Measurements from ENCODE around the gene TRMT61A. TPM values are rescaled to one million over a fixed set of nuclear protein-coding genes. Genes with fewer than 3 reads are reported as not detected.

The TRMT61A gene
- polyA plus RNA-seq, 3 donors = 2.7 to 7.1 (median 3.4) TPM

- peaks cover 0 to 5% of the 10 kb centered on the region in 2 donors for H3K27me3 ChIP-seq (ENCODE audit: control insufficient read depth in 2 of 2, insufficient read depth in 2 of 2, low read length in 2 of 2)
- H4K20me1 ChIP-seq (ENCODE audit: insufficient read depth, low read length) = peaks cover 18% of the 10 kb centered on the region
- H3K4me3 Mint-ChIP-seq = no peak overlapping the region
- no peaks in the 10 kb centered on the region for H3K79me2 ChIP-seq (ENCODE audit: insufficient read depth, low read length)
- H3K27ac Mint-ChIP-seq = no peak overlapping the region
- no peak overlapping the region for H3K4me2 ChIP-seq (replicated peaks; ENCODE audit: extremely low read depth, low read length, poor library complexity, severe bottlenecking)
- no peaks in the 10 kb centered on the region for H3K4me1 ChIP-seq (ENCODE audit: control insufficient read depth in 1 of 2, insufficient read depth in 2 of 2, low read length in 2 of 2)
- 89% methylated on average over 28 of the region's 33 CpGs for WGBS (ENCODE audit: insufficient coverage)
- no peak for DNase-seq
- H3K27me3 Mint-ChIP-seq (ENCODE audit: low read depth in 3 of 3) = peaks cover 6 to 41% (median 9%) of the 10 kb centered on the region in 3 donors
- H3K27ac ChIP-seq (ENCODE audit: low read depth in 1 of 2, low read length in 2 of 2) = no peak overlapping the region
- no peaks in the 10 kb centered on the region for H3K9me3 ChIP-seq (replicated peaks in 1 of 2; ENCODE audit: control insufficient read depth in 1 of 2, insufficient read depth in 1 of 2, low read length in 2 of 2)
- no peak overlapping the region for H2AFZ ChIP-seq (ENCODE audit: insufficient read depth, low read depth, low read length, poor library complexity, severe bottlenecking)
- no peak overlapping the region for H3K9ac ChIP-seq (ENCODE audit: insufficient read depth, low read length, poor library complexity, severe bottlenecking)
- no peaks in the 10 kb centered on the region for H3K4me1 Mint-ChIP-seq
- TF ChIP-seq CTCF (IDR thresholded peaks at IDR 0.05) = no peak
- no peaks in the 10 kb centered on the region for H3K36me3 ChIP-seq (replicated peaks in 1 of 2; ENCODE audit: control insufficient read depth in 1 of 2, insufficient read depth in 2 of 2, low read length in 2 of 2)
- H3K9me3 Mint-ChIP-seq = no peaks in the 10 kb centered on the region
- H3K36me3 Mint-ChIP-seq = peaks cover 0 to under 1% of the 10 kb centered on the region in 2 donors
- H3K4me3 ChIP-seq (replicated peaks in 1 of 3; ENCODE audit: low read depth in 2 of 3, low read length in 3 of 3) = no peak overlapping the region
- intact Hi-C loops (cut with micrococcal nuclease) = no loop called here
Observed at GRCh38 chr14:103541709-103542604, 13.0 kb downstream of the TRMT61A start.

- H3K79me2 ChIP-seq (ENCODE audit: insufficient read depth, low read length) = no peaks in the 10 kb centered on the region
- H3K4me3 ChIP-seq (replicated peaks in 1 of 3; ENCODE audit: low read depth in 2 of 3, low read length in 3 of 3) = no peak overlapping the region
- Mint-ChIP-seq H3K9me3 (no peaks in the 10 kb centered on the region), H3K27ac (no peak overlapping the region), H3K4me1 (no peaks in the 10 kb centered on the region), H3K4me3 (no peak overlapping the region), H3K27me3 (ENCODE audit: low read depth in 3 of 3) (peaks cover 6 to 40% (median 9%) of the 10 kb centered on the region in 3 donors), H3K36me3 (no peaks in the 10 kb centered on the region)
- WGBS (ENCODE audit: insufficient coverage) = 59% methylated on average over 12 of the region's 18 CpGs
- no peaks in the 10 kb centered on the region for H3K36me3 ChIP-seq (replicated peaks in 1 of 2; ENCODE audit: control insufficient read depth in 1 of 2, insufficient read depth in 2 of 2, low read length in 2 of 2)
- TF ChIP-seq CTCF (IDR thresholded peaks at IDR 0.05) = no peak
- H3K27ac ChIP-seq (ENCODE audit: low read depth in 1 of 2, low read length in 2 of 2) = no peak overlapping the region
- H2AFZ ChIP-seq (ENCODE audit: insufficient read depth, low read depth, low read length, poor library complexity, severe bottlenecking) = no peak overlapping the region
- peaks cover 21% of the 10 kb centered on the region for H4K20me1 ChIP-seq (ENCODE audit: insufficient read depth, low read length)
- intact Hi-C loops (cut with micrococcal nuclease) = no loop called here
- H3K4me2 ChIP-seq (replicated peaks; ENCODE audit: extremely low read depth, low read length, poor library complexity, severe bottlenecking) = no peak overlapping the region
- no peaks in the 10 kb centered on the region for H3K9me3 ChIP-seq (replicated peaks in 1 of 2; ENCODE audit: control insufficient read depth in 1 of 2, insufficient read depth in 1 of 2, low read length in 2 of 2)
- H3K27me3 ChIP-seq (ENCODE audit: control insufficient read depth in 2 of 2, insufficient read depth in 2 of 2, low read length in 2 of 2) = peaks cover 0 to 5% of the 10 kb centered on the region in 2 donors
- no peak overlapping the region for H3K9ac ChIP-seq (ENCODE audit: insufficient read depth, low read length, poor library complexity, severe bottlenecking)
- no peaks in the 10 kb centered on the region for H3K4me1 ChIP-seq (ENCODE audit: control insufficient read depth in 1 of 2, insufficient read depth in 2 of 2, low read length in 2 of 2)
- DNase-seq = no peak
Observed at GRCh38 chr14:103542605-103543088, 13.7 kb downstream of the TRMT61A start.
